Mesendoderm (in vitro differentiated cells): ENCODE results near the gene MYO1C.
"Not testable (repeated sequence)": the region's sequence is repeated elsewhere in the genome, so short reads cannot be mapped to it uniquely, and the experiment has no call there.

Experiments
- DNase-seq: peaks from one replicate; pipeline ENCODE4 v3.0.0; 2013
- H2AK5ac ChIP-seq: 2 replicates; pipeline ENCODE4 v1.6.1; 2013; ENCODE audit warnings: low read length, inconsistent platforms
- H2BK120ac ChIP-seq: 2 replicates; pipeline ENCODE4 v1.6.1; 2013; ENCODE audit warnings: low read depth, mild to moderate bottlenecking, low read length, moderate library complexity, mixed read lengths
- H2BK15ac ChIP-seq: replicated peaks from 2 replicates; pipeline ENCODE4 v1.6.1; 2013; ENCODE audit warnings: low read depth, mild to moderate bottlenecking, moderate library complexity
- H2BK5ac ChIP-seq: 2 replicates; pipeline ENCODE4 v1.6.1; 2013; ENCODE audit warnings: low read length, inconsistent platforms
- H3K18ac ChIP-seq: 2 replicates; pipeline ENCODE4 v1.6.1; 2013; ENCODE audit warnings: mild to moderate bottlenecking, low read length, mixed read lengths
- H3K23ac ChIP-seq: one replicate; pipeline ENCODE4 v1.6.1; 2013; ENCODE audit warnings: low read length
- H3K27ac ChIP-seq: 2 replicates; pipeline ENCODE4 v1.5.1; 2013; ENCODE audit warnings: low read depth, mild to moderate bottlenecking, inconsistent platforms, low read length, moderate library complexity
- H3K27me3 ChIP-seq: 2 replicates; pipeline ENCODE4 v1.6.1; 2013; ENCODE audit warnings: low read length, control low read depth, mild to moderate bottlenecking, inconsistent platforms; ENCODE audit not compliant: insufficient read depth, poor library complexity
- H3K36me3 ChIP-seq: 2 replicates; pipeline ENCODE4 v1.6.1; 2013; ENCODE audit warnings: low read length, inconsistent platforms; ENCODE audit not compliant: control insufficient read depth, insufficient read depth
- H3K4ac ChIP-seq: one replicate; pipeline ENCODE4 v1.6.1; 2013; ENCODE audit warnings: low read depth, mild to moderate bottlenecking, low read length, moderate library complexity
- H3K4me1 ChIP-seq: 2 replicates; pipeline ENCODE4 v1.6.1; 2013; ENCODE audit warnings: low read depth, low read length, inconsistent platforms; ENCODE audit not compliant: control insufficient read depth
- H3K4me2 ChIP-seq: 2 replicates; pipeline ENCODE4 v1.6.1; 2013; ENCODE audit warnings: low read length
- H3K4me3 ChIP-seq: 2 replicates; pipeline ENCODE4 v1.5.1; 2013; ENCODE audit warnings: mild to moderate bottlenecking, low read length
- H3K56ac ChIP-seq: one replicate; pipeline ENCODE4 v1.6.1; 2013; ENCODE audit warnings: low read length
- H3K79me1 ChIP-seq: 2 replicates; pipeline ENCODE4 v1.6.1; 2013; ENCODE audit warnings: low read length, inconsistent platforms
- H3K79me2 ChIP-seq: 2 replicates; pipeline ENCODE4 v1.6.1; 2013; ENCODE audit warnings: mild to moderate bottlenecking, low read length; ENCODE audit not compliant: control insufficient read depth, insufficient read depth
- H3K9ac ChIP-seq: 2 replicates; pipeline ENCODE4 v1.6.1; 2013; ENCODE audit warnings: low read length, inconsistent platforms
- H4K5ac ChIP-seq: one replicate; pipeline ENCODE4 v1.6.1; 2013; ENCODE audit warnings: low read length
- H4K8ac ChIP-seq: one replicate; pipeline ENCODE4 v1.6.1; 2013; ENCODE audit warnings: low read depth, mild to moderate bottlenecking, control low read depth, low read length, moderate library complexity
- WGBS: extraction: QIAGEN DNeasy Blood & Tissue Kit; methylation state at CpG from one replicate; pipeline ENCODE4 v1.1.7; 2013; ENCODE audit warnings: low lambda C conversion rate, missing lambda C conversion rate; ENCODE audit not compliant: insufficient coverage; ENCODE audit errors: extremely low coverage; 5-methylcytosine and 5-hydroxymethylcytosine counted together

The MYO1C gene

DNA sequence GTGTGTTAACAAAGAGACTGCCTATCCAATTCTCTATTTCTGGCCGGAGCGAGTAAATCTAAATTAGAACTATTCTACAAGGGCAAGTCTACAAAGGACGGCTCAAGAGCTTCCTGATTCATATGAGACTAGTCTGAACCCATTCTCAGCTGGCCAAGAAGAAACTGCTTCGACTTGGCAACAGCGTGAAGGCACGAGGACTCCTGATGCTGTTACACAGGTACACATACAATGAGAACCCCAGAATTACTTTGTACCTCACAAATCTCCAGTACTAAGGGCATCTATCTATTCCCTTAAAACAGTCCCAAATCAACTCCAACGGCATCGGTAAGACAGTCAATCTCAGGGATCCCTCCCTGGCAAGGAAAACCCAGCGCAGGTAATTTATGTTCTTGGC lies 37.9 kb downstream of the MYO1C start:
- no peak overlapping the region for H2BK120ac ChIP-seq
- no peak overlapping the region for H3K4ac ChIP-seq
- no peaks in the 10 kb centered on the region for H3K27me3 ChIP-seq
- peak overlapping the region; percentile 98 for H3K9ac ChIP-seq
- no peak overlapping the region for H4K8ac ChIP-seq
- no CpG with 5 or more reads among the region's 9 CpGs for WGBS
- no peak for DNase-seq
- H3K56ac ChIP-seq = peak overlapping the region; percentile 98
- H3K23ac ChIP-seq = no peak overlapping the region
- no peak overlapping the region for H2BK5ac ChIP-seq
- H3K36me3 ChIP-seq = peaks cover 1% of the 10 kb centered on the region
- peak overlapping the region; percentile 95 for H3K4me2 ChIP-seq
- no peak overlapping the region for H3K18ac ChIP-seq
- H4K5ac ChIP-seq = no peak overlapping the region
- no peak overlapping the region for H2BK15ac ChIP-seq
- H3K4me1 ChIP-seq = peaks cover 2% of the 10 kb centered on the region
- H3K27ac ChIP-seq = no peak overlapping the region
- H3K79me2 ChIP-seq = peaks cover 58% of the 10 kb centered on the region
- H2AK5ac ChIP-seq = no peak overlapping the region
- H3K79me1 ChIP-seq = peaks cover 6% of the 10 kb centered on the region
- H3K4me3 ChIP-seq = peak overlapping the region; percentile 97

DNA sequence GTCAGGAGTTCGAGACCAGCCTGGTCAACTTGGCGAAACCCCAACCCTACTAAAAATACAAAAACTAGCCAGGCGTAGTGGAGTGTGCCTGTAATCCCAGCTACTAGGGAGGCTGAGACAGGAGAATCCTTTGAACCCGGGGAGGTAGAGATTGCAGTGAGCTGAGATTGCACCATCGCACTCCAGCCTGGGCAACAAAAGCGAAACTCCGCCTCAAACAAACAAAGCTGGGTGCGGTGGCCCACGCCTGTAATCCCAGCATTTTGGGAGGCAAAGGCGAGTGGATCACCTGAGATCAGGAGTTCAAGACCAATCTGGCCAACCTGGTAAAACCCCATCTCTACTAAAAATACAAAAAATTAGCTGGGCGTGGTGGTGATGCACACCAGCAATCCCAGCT lies 38.8 kb downstream of the MYO1C start:
- not testable (repeated sequence) for H3K23ac ChIP-seq, H3K27me3 ChIP-seq, H3K36me3 ChIP-seq, H3K9ac ChIP-seq, H4K5ac ChIP-seq, H2BK15ac ChIP-seq, H2BK5ac ChIP-seq, H3K4me1 ChIP-seq, H3K4me3 ChIP-seq, H3K4me2 ChIP-seq, H2AK5ac ChIP-seq, H3K27ac ChIP-seq, DNase-seq, H4K8ac ChIP-seq, H3K4ac ChIP-seq, H3K18ac ChIP-seq, H2BK120ac ChIP-seq
- peaks cover 11% of the 10 kb centered on the region for H3K79me1 ChIP-seq
- H3K56ac ChIP-seq = peak overlapping the region; percentile 34
- no CpG with 5 or more reads among the region's 11 CpGs for WGBS
- peaks cover 66% of the 10 kb centered on the region for H3K79me2 ChIP-seq

DNA sequence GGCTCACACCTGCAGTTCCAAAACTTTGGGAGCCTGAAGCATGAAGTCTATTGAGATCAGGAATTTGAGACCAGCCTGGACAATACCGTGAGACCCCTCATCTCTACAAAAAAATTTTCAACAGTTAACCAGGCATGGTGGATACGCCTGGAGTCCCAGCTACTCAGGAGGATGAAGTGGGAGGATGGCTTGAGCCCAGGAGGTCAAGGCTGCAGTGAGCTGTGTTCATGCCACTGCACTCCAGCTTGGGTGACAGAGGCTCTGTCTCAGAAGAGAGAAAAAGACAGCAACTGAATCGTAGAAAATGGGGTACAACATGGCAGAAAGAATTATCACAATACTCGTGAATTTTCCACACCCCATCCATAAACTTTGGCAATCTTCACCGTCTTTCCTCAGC lies 39.6 kb downstream of the MYO1C start:
- Histone ChIP-seq H2BK15ac (no peak overlapping the region), H2BK120ac (no peak overlapping the region), H3K4me1 (peaks cover 2% of the 10 kb centered on the region), H3K9ac (no peak overlapping the region), H3K18ac (no peak overlapping the region), H3K23ac (no peak overlapping the region), H3K56ac (no peak overlapping the region), H3K4me2 (no peak overlapping the region), H4K5ac (no peak overlapping the region), H2BK5ac (no peak overlapping the region), H3K36me3 (peaks cover 1% of the 10 kb centered on the region), H3K4ac (no peak overlapping the region), H4K8ac (no peak overlapping the region), H3K27me3 (no peaks in the 10 kb centered on the region), H3K27ac (no peak overlapping the region), H2AK5ac (no peak overlapping the region), H3K79me2 (peaks cover 75% of the 10 kb centered on the region), H3K4me3 (no peak overlapping the region), H3K79me1 (peaks cover 13% of the 10 kb centered on the region)
- no CpG with 5 or more reads among the region's 5 CpGs for WGBS
- no peak for DNase-seq

DNA sequence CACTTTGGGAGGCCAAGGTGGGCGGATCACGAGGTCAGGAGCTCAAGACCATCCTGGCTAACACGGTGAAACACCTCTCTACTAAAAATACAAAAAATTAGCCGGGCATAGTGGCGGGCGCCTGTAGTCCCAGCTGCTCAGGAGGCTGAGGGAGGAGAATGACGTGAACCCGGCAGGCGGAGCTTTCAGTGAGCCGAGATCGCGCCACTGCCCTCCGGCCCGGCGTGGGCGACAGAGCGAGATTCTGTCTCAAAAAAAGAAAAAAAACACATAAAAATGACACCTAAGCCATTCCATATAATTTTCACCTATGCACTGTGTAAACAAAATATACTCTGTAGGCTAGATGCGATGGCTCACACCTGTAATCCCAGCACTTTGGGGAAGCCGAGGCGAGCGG lies 42.2 kb downstream of the MYO1C start:
- peaks cover 22% of the 10 kb centered on the region for H3K79me1 ChIP-seq
- not testable (repeated sequence) for H3K23ac ChIP-seq

DNA sequence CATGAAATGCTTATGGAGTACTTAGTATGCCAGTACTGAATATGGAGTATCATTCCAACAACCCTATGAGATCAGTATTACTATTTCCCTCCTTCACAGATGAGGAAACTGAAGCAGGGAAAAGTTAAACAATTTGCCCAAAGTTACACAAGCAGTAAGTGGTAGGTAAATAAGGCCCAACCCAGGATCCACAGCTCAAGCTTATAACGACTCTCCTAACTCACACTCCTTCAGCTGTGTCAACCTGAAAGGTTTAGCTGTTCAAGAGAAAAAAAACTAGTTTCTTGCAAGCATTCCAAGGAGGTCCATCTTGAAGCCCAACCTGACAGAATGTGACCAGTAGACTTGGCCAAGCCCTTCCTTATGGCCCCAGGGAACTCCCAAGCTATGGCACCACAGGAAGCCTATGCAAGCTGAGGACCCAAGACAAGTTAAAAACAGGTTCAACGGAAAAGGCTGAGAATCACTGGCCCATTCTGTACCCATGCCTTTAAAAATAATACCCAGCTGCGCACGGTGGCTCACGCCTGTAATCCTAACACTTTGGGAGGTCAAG lies 43.0 kb downstream of the MYO1C start:
- WGBS = no CpG with 5 or more reads among the region's 5 CpGs

More for the DNA sequence above, 42.2 kb downstream of the MYO1C start:
- not testable (repeated sequence) for H3K27ac ChIP-seq, H3K4me2 ChIP-seq, H4K8ac ChIP-seq, H3K27me3 ChIP-seq, H3K4me3 ChIP-seq, DNase-seq, H3K18ac ChIP-seq, H2BK15ac ChIP-seq, H3K9ac ChIP-seq, H3K4ac ChIP-seq, H2BK120ac ChIP-seq, H2AK5ac ChIP-seq, H4K5ac ChIP-seq, H3K56ac ChIP-seq, H2BK5ac ChIP-seq, H3K36me3 ChIP-seq, H3K4me1 ChIP-seq
- WGBS = no CpG with 5 or more reads among the region's 21 CpGs
- H3K79me2 ChIP-seq = peaks cover 92% of the 10 kb centered on the region

DNA sequence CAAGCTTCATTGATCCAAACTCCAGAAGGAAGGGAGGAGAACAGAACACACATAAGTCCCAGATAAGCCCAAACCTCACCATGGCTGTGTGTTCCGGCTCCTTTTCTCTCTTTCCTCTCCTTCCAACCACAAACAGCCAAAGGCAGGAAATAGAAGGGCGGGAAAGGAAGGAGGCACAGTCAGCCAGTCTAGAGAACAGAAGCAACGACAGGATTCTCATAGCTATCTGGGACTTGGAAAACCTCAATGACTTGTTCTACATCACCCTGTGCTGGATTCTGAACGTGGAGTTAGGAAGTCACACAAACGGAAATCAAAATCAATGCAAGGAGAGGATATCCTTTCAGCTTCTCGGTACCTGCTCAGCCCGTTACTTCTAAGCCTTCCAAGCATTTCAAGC lies 45.4 kb downstream of the MYO1C start:
- no peaks in the 10 kb centered on the region for H3K36me3 ChIP-seq
- no peak for DNase-seq
- WGBS = no CpG with 5 or more reads among the region's 7 CpGs

More for the DNA sequence above, 43.0 kb downstream of the MYO1C start:
- DNase-seq = no peak
- no peak overlapping the region for H3K27ac ChIP-seq
- H3K4me2 ChIP-seq = no peak overlapping the region
- H4K8ac ChIP-seq = no peak overlapping the region
- H3K9ac ChIP-seq = no peak overlapping the region
- H2BK5ac ChIP-seq = no peak overlapping the region
- no peak overlapping the region for H4K5ac ChIP-seq
- H2BK120ac ChIP-seq = no peak overlapping the region
- no peak overlapping the region for H2AK5ac ChIP-seq
- H3K23ac ChIP-seq = no peak overlapping the region
- H3K36me3 ChIP-seq = peaks cover 1% of the 10 kb centered on the region
- H3K4ac ChIP-seq = no peak overlapping the region
- no peak overlapping the region for H3K56ac ChIP-seq
- no peak overlapping the region for H3K18ac ChIP-seq
- peaks cover 87% of the 10 kb centered on the region for H3K79me2 ChIP-seq
- no peak overlapping the region for H2BK15ac ChIP-seq
- peaks cover 21% of the 10 kb centered on the region for H3K79me1 ChIP-seq
- H3K27me3 ChIP-seq = no peaks in the 10 kb centered on the region
- peaks cover under 1% of the 10 kb centered on the region for H3K4me1 ChIP-seq
- H3K4me3 ChIP-seq = no peak overlapping the region

More for the DNA sequence above, 45.4 kb downstream of the MYO1C start:
- no peak overlapping the region for H3K23ac ChIP-seq
- no peak overlapping the region for H4K8ac ChIP-seq
- no peak overlapping the region for H3K56ac ChIP-seq
- no peak overlapping the region for H3K18ac ChIP-seq
- H3K27me3 ChIP-seq = no peaks in the 10 kb centered on the region
- H4K5ac ChIP-seq = no peak overlapping the region
- H3K79me2 ChIP-seq = peaks cover 75% of the 10 kb centered on the region
- peaks cover 22% of the 10 kb centered on the region for H3K79me1 ChIP-seq
- no peak overlapping the region for H3K27ac ChIP-seq
- H2AK5ac ChIP-seq = no peak overlapping the region
- no peak overlapping the region for H3K9ac ChIP-seq
- no peak overlapping the region for H3K4me2 ChIP-seq
- no peak overlapping the region for H2BK120ac ChIP-seq
- no peak overlapping the region for H2BK5ac ChIP-seq
- H3K4me1 ChIP-seq = no peaks in the 10 kb centered on the region
- H2BK15ac ChIP-seq = no peak overlapping the region
- H3K4me3 ChIP-seq = no peak overlapping the region
- H3K4ac ChIP-seq = no peak overlapping the region
